Activated CD4-positive, alpha-beta T cell treated with anti-CD3 and anti-CD28 coated beads, Interleukin-2, Interleukin-6, amounts not matched to agents 100 ng/mL and 50 ng/mL, durations not matched to agents 16 hours and 8 hours (primary cell): ENCODE measurements around the gene MAPK10.
"Not testable (repeated sequence)": the region's sequence is repeated elsewhere in the genome, so short reads cannot be mapped to it uniquely, and the experiment has no call there.

ENCODE experiments used
- DNase-seq: peaks from one replicate; pipeline ENCODE4 v3.0.0-alpha.2; 2020

MAPK10 gene

DNA sequence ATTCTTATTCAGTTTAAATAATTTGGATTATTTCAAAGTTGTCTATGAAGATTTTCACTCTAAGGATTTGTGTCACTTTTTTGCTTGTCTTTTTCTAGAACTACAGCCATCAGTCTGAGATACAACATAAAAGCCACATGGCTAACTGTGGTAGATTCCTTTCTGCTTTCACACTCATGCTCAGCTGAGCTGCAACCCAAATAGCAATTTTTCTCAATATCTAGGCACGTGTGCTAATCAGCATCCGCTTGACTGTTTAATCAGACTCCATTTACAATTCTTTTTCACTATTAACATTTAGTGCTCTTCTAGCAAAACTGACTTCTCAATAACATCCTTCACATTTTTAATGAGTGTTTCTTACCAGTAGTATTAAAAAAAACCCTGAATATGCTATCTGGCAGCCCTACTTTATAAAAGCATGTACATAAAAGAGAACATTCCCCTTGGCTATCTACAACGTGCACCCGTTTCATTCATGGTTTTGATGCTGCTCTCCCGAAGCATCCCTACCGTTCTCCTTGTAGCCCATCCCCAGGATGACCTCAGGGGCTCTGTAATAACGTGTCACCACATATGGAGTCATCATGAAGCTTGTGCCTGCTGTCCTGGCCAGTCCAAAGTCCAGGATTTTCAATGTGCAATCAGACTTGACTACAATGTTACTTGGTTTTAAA lies 259.2 kb downstream of the MAPK10 start:
- DNase-seq: no peak

DNA sequence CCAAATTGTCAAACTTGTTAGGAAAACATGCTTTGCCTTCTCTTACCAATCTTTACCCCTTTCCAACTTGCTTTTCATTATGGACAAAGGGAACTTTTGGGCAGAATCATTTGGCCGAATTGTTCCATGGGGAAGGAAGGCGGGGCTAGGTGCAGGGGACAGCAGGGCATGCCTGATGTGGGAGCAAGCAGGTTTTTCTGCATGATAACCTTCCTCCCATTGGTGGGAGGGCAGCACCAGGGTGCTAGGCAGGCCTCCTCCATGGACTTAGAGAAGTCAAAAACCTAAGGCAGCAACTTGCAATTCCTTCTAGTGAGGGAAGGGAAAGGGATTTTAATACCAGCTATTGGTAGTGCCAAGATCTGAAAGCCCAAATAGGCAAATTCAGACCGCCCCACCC lies 260.5 kb downstream of the MAPK10 start:
- no peak for DNase-seq

DNA sequence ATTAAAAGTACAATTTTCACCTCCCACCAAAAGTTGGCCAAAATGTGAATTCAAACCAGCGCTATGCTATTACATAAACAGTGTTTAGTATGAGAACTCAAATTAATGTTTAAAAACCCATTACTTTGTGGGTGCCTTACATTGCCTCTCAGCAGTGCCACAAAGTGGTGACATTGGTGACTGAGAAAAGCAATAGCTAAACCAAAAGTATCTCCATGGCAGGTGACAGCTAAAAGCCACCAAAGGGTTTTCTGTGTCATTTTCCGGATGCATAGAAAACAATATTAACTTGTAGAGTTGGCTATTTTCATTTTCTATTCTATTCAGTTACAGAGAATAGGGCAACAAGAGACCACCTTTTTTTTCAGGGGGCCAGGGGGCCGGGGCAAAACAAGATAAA lies 261.2 kb downstream of the MAPK10 start:
- no peak for DNase-seq

DNA sequence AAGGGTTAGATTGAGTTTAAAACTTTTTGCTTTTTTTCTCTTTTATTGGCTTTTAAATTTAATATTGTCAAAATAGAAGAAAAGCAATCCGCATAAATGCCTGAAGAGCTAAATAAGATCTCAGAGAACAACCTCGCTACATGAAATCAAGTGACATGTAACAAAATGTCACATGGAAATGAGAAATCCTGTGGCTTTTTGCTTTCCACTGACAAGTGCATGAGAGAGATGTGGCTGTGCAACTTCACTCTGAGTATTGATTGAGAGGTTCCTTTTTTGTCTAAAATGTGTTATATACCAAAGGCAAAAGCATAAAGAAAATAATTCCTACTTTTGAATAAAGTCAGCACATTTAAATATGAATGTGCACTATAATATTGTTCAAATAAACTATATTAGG lies 263.5 kb downstream of the MAPK10 start:
- no peak for DNase-seq

DNA sequence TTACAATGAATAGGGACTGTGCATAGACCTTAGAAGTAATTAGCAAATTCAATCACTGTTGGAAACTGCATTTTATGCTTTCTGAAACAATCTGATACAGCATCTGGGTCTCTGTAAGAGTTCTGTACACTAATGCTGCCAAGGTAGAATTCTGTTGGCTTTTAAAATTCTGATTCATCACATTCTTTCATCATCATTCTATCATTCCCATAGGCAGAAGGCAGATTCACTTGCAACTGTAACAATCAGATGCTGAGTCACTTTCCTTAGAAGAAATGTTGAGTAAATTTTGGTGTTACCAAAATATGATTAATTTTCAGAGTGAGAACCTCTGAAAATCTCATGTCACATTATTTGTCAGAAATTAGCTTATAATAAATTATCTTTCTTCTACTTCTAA lies 267.2 kb downstream of the MAPK10 start:
- DNase-seq: no peak

DNA sequence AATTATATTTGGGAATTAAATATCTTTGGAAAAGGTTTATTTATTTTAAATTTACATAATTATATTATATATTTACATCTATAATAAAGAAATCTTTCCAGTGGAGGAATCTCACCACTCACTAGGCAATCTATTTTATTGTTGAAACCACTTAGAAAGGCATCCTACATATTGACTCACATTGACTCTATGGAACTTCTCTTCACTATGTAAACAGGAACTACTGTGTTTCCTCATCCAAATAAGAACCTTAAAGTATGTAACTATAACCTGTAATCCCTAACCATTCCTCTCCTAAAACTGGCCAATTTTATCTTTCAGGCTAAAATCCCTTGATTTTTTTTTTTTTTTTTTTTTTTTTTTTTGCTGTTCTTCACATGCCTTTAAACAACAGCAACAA lies 268.7 kb downstream of the MAPK10 start:
- DNase-seq: no peak

DNA sequence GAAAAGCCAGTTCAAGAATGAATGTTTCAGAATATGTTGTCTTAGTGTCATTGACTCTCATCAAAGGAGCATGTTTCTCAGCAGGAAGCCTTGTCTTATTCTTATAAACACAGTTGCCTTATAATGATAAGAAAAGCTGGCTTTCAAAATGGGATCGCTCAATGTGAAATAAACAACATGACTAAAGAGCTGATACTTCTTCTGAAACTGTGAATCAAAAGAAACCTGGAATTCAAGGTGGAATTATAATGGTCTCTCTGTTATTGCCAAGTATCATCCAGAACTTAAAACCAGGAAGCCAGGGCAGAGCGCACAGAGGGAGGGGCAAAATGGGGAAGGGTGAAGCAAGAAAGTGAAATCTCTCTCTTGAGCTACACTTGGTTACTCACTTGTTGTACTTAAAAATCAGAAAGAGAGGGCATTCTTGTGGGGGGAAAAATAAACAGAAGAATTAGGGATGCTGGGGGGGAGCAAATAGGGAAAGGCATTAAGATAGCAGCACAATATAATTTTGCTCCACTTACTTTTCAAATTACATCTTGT lies 270.0 kb downstream of the MAPK10 start:
- DNase-seq: no peak

DNA sequence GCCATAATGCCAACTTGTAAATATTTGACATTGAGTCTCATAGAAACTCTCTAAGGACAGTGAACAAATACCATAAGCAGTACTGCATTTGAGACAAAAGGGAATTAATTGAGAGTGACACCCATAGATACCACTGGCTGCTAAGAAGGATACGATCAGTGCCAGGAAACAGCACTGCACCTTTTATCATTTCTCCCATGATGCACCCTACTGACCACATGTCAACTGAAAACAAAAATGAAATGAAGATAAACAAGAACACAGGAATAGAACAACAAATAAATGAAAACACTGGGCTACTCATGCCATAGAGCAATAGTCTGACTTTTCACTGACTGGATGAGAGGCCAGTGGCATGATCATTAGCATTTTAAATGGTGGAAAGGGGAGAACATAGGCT lies 270.8 kb downstream of the MAPK10 start:
- no peak for DNase-seq

DNA sequence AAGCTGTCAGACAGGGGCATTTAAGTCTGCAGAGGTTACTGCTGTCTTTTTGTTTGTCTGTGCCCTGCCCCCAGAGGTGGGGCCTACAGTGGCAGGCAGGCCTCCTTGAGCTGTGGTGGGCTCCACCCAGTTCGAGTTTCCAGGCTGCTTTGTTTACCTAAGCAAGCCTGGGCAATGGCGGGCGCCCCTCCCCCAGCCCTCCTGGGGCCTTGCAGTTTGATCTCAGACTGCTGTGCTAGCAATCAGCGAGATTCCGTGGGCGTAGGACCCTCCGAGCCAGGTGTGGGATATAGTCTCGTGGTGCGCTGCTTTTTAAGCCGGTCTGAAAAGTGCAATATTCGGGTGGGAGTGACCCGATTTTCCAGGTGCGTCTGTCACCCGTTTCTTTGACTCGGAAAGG lies 284.1 kb downstream of the MAPK10 start:
- not testable (repeated sequence) for DNase-seq

DNA sequence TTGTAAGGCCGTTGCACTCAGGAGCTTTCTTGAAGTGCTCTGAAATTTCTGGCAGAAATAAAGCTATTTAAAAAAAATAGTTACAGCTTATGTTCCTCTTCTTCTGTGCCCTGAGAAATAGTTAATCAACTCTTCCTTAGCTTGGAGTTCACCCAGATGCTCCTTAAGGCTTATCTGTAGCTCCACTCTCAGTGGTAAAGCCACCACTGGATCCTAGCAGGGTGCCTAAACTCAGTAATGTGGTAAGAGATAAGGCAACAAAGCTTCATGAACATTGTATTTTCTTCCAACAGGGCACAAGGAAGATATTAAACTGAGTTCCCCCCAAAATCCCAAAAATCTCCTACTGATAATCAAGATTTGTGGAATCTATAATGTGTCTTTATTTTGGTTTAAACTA lies 299.5 kb downstream of the MAPK10 start:
- DNase-seq: no peak

DNA sequence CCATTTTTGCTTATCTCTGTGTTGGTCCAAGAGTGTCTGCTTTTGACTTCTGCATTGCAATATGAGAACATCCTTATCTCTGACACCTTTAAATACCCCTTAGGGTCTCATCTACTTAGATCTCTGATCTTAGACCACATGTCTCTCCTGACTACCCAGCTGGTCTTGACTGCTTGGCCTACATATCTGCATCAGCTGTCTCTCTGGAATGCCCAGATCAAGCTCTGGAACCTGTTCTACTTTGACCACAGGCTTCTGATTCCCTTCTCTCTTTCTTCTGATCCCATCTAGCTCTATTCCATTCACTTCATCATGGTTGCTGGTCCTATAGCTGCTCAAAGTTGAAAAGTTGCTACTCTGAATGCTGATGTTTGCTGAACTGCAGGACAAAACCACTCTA lies 301.2 kb downstream of the MAPK10 start:
- no peak for DNase-seq

DNA sequence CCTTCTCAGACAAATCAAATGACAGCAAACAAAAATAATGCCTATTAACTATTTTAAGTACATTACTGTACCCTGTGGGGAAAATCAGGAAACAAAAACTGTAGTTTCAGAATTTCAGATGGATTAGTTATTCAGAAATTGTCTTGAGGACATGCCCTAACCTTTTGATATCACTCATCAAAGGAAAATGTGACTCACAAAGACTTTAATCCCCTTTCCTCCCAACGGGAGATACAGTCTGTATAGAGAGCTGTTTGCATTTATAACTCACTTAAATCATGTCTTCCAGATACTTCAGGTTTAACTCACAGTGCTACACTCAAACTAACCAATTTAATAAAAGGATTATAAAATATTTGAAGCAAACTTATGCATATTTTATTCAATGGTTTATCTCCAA lies 304.0 kb downstream of the MAPK10 start:
- DNase-seq: no peak

DNA sequence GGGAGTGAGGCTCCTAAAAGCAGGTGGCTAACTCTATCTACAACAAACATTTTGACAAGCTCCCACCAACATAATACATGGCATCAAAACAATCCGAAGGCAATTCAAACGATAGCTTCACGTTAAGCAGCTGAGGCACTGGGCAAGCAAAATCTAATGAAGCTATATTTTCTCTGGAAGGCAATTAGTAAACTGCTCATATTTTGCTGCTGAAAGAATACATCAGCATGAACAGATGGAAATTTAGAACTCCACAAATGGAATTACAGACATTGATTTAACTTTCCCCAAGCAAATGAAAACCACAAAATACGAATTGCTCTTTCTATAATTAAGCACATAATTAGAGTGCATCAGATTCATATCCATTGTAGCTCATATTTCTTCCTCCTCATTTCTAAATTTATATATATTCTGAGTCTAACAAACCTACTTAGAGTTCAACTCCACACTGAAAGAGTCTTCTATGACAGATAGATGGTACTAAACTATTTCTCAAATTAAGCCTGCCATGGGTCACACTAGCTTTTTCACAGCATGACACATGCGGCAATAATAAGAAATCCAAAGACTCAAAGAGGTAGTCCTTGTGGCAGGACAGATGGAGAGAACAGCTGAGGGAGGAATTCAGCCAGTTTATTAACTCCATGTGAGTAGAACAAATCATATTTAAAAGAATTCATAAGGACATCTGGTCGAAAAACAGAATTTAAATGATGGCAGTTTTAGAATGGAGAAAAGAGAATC lies 305.4 kb downstream of the MAPK10 start:
- no peak for DNase-seq

DNA sequence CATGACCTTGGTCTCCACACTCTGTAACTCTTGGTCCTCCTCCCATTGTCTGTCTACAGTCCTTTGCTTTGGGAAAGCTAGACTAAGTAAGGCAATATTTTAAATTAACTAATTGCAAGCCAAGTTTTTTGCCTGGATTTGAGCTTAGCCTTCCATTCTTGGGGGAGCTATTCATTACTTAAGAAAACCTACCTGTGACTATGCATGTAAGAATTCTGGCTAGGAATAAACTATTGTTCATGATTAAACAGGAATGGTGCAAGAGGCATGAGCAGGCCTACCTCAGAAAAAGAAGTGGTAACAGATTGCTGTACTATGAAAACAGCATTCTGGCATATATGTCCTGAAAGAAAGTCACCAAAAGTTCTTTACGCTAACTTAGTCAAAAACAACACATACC lies 309.4 kb downstream of the MAPK10 start:
- no peak for DNase-seq

DNA sequence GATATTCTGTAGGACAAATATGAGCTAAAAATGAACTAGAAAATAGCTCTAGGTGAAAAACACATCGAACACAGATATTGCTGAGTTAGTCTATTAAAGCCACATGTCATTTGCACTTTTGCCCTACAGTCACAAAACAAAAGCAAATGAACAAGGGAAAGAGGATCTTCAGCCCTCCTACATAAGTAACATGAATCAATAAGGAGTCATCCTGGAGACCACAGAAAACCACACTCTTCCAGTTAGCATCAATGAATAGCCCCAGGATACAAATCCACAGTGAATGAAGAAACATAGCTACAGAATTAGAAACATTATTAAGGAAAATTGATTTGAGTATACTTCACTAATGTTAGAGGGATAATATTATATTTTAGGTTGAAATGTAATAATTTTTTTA lies 311.4 kb downstream of the MAPK10 start:
- DNase-seq: no peak

DNA sequence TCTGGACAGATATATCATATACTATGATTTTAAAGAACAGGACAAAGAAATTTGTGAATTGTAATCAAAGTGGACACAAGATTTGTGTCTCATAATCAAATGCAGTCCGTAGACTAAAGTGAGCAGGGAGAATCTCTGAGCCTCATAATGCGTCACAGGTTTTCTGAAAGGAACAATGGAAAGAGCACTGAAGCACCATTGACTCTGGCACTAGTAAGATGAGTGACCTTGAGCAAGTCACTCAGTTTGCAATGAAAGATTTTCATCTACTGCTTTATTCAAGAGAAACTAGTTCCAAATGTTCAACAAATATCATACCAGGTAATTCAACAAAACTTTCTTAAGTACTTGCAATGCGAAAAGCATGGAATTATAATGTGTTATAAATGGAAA lies 315.3 kb downstream of the MAPK10 start:
- no peak for DNase-seq

DNA sequence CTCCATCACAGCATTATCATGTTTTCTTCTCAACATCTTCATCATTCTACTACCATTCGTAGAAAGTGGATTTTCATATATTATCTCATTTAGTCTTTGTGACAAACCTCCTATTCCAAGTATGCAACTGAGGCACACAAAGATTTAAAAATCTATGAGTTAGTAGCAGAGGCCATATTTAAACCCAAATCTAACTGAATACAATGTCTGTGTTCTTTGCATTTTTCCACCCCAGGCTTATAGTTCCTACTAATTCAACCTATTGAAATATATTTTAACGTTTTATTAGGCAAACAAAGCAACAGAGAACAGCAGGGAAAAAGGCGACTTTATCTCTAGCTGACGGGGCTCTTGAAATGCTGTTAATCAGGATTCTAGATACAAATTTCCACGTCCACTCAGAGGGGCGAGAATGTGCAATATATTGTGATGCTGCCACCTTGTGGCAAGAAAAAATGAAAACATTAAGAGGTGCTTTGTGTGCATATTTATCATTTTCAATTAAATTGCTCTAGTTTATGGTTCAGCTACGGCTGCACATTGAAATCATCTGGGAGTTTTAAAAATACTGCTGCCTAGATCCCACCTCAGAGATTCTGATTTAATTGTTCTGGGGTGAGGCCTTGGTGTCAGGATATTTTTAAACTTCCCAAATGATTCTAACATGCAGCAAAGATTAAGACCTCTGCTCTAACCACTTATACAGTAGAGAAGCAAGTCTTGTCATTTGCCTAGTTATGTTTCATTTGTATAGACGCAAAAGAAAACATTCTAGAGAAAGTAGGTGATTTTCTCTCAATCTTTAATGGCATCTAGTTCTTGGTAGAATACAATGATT lies 315.9 kb downstream of the MAPK10 start:
- peak; percentile 39 for DNase-seq

DNA sequence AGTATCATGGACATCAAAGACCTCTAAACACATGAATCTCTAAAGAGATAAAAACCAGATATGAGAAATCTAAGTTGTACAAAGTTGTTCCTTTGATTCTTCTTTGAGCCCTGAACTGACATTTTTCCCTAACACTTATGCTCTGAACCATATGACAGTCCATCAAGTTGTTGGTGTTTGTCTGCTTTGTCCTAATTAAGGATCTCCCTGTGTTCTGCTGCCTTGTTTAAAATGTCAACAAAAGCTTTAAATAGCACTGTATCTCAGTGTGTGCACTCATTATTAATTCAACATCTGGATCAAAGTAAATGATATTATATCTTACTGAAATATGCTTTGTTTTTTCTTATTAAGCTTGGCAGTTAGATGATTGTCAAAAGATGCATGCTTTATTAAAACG lies 321.8 kb downstream of the MAPK10 start:
- no peak for DNase-seq

DNA sequence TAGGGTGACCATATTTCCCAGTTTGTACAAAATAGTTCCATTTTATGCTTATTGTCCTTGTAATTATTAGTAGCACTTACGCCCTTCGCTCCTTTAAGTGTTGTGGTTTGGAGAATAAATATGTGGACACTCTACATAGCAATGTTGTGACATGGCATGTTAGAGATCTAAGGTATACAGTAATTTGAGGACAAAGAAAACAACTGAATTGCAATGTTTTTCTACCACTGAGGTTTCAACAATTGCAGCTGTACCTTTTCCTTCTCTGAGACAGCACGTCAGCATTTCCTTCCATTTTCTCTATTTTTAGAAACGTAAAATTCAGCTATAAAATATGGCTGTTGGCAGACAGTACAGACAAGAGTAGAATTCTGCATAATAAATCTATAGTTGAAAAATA lies 323.1 kb downstream of the MAPK10 start:
- DNase-seq: no peak

DNA sequence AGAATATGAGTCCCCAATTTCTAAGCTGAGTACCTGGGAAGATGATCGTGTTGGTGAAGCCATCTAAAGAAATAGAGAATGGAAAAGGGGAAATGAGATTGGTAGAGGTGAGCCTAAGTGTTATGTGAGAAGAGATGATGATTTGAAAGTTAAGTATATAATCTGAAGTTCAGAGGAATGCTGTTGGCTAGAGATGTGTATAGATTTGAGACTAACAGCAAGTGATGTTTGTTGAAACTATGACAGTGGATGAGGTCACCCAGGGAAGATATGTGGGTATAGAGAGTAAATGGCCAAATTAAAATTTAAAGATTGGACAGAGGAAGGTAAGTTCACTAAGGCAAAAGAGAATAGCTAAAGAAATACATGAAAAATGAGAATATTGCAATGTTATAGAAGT lies 324.2 kb downstream of the MAPK10 start:
- DNase-seq: no peak

DNA sequence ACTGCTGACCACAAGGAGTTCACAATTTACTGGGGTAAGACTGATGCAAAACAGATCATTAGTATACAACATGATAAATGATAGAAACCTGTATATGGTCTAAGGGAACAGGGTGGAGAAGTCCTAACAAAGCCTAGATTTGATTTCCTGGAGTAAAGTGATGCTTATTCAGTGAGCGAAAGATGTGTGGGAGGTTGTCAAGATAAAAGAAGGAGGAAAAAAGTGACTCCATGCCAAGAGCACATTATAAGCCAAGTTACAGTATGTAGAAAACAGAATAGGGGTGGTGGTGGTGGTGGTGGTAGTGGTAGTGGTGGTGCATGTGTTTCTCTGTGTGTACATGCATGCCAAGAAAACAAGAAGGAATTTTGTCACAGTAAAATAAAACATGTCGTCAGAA lies 325.2 kb downstream of the MAPK10 start:
- DNase-seq: no peak

DNA sequence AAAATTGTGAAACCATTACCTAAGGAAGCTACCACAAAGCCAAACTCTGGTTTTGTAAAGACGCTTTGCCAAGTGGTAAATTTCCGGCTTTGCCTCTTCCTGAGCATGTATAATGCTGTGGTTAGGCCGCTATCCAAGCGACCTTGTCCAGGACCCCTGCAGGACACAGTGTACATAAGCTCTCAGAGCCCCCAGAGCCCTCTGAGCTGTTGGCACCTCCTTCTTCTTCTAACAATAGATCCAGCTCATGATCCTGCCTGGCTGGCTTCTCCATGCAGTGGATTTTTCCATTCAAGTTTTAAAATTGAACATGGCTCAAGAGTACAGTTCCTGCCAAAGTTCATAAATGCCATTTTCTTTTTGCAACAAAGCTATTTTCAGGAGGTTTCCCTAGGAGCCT lies 326.7 kb downstream of the MAPK10 start:
- no peak for DNase-seq

DNA sequence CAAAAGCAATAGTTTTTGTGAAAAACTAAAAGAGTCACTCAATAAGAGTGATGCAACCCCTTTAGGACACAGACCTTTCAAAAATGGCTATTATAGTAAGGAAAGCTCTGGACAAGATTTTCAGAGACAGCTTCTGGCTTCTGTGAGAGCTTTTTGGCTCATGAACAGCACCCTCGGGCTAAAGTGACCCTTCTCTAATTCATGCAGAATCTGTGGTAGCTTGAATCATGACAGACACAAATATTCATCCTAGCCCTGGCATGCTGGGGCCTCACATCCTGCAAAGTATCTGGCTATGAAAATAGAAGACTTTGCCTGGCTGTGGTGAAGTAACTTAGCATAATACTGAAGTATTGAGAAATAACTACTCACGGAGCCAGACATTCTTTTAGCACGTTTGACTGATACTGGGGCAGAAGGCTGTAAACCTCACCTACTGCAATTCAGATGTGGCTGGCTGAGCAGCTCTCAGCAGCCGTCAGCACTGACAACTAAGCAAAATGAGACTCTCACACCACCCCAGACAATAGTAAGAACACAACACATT lies 327.3 kb downstream of the MAPK10 start:
- no peak for DNase-seq
